ENCODE data around the gene STARD7.
A peak's percentile ranks its signal among the peaks of the same experiment; 100 is the strongest.

STARD7 gene

DNA sequence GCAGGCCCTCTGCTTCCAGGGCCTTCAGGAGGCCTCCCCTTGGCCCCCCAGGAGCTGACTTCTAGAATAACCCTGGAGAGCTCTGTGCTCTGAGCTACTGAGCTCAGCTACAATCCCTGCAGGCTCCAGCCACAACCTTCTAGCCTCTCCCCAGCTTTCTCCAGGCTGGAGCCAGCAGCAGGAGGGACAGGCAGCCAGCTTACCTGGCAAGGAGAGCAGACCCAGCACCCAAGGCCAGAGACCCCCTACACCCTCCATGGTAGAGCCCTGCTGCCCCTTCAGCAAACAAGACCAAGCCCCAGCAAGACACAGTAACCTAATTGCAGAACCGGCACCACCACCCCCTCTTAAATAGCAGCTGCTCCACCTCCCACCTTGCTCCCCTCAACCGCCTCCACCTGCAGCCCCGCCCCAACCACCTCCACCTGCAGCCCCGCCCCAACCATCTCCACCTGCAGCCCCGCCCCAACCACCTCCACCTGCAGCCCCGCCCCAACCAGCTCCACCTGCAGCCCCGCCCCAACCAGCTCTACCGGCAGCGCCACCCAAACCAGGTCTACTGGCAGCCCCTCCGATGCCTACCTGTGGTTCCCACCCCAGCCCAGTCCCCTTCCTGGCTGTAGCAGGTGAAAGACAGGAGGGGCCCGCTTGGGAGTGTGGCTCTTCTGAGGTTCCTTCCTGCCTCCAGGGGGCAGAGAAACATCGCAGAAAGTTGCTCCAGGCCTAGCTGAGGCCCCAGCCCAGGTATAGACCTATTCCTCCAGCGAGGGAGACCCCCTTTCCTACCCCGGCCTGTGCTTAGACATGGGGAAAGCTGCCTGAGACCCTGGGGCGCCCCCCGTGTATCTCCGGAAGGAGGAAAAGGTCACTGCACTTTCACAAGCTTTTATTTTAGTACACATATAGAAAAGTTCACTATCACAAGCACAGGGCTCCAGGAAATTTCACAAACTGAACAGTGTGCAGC is 70.2 kb downstream of the STARD7 start, which contains the start of gene ASTL:
Gene ASTL (minus strand): TSS at position 324 of the 967 bp plus-strand sequence. CDS start 66 bp downstream, at position 258.
- H3K27ac ChIP-seq, result peak within 1 kb of the TSS; percentile 21; the same call in 1 of the 2 replicates
- TF ChIP-seq, protein P1, sequence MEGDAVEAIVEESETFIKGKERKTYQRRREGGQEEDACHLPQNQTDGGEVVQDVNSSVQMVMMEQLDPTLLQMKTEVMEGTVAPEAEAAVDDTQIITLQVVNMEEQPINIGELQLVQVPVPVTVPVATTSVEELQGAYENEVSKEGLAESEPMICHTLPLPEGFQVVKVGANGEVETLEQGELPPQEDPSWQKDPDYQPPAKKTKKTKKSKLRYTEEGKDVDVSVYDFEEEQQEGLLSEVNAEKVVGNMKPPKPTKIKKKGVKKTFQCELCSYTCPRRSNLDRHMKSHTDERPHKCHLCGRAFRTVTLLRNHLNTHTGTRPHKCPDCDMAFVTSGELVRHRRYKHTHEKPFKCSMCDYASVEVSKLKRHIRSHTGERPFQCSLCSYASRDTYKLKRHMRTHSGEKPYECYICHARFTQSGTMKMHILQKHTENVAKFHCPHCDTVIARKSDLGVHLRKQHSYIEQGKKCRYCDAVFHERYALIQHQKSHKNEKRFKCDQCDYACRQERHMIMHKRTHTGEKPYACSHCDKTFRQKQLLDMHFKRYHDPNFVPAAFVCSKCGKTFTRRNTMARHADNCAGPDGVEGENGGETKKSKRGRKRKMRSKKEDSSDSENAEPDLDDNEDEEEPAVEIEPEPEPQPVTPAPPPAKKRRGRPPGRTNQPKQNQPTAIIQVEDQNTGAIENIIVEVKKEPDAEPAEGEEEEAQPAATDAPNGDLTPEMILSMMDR (conservative IDR thresholded peaks at IDR 0.05), result peak; percentile 60

DNA sequence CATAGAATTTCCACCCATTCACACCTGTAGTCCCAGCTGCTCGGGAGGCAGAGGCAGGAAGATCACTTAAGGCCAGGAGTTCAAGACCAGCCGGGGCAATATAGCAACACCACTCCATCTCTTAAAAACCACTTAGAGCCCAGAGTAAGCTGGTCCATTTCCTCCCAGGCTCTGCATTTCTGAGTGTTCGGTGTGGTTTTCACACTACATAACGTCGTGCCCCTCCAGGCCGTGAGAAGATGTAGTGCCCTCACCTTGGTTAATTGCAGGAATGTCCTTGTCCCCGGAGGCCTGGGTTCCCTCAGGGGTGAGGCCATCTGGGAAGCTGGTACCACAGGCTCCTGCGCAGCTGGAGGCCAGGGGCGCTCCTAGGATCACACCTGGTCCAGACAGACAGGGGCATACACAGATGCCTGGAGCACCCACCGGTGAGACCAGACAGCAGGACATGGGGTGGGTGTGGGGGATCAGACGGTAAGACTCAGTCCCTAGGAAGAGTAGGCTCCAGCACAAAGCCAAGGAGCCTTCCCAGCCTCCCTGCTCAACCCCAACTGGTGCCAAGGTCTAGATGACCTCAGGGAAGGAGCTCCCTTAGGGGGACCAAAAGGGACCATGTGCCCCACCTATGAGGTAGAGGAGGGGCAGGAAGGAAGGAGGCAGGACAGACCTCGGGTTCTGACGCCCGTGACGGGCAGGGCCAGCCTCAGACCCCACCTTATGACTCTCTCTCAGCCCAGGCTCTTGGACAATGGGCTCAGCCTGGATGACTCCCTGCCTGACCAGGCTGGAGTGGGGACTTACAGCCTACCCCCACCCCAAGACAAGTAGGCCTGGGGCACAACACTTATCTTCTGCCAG is 71.1 kb downstream of the STARD7 start:
- TF ChIP-seq, protein P1 (conservative IDR thresholded peaks at IDR 0.05), result no peak
- no peak overlapping the region for H3K27ac ChIP-seq

DNA sequence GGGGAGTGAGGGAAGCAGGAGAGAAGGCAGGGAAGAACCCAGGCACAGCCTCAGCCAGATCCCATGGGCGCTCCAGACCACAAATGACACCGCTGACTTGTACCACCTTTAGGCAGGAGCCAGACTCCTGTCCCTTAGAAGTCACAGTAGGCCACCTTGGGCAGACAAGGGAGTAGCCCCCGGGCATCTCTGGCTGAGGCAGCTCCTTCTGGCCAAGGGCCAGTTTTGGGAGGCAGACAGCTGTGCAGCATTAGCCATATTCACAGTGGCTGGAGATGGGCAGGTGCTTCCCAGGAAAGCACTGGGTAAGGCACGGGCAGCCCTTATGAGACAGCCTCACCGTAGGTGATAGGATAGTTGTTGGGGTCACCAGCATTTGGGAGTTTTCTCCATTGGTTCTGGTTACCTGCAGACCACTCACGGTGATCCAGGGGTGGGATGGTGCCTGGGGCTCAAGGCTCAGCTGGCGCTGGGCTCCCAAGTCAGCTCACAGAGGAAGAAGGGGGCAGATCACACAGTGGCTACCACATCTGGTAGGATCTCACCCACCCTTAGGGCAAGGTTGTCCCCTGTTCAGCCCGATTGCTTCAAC is 72.4 kb downstream of the STARD7 start:
- no peak overlapping the region for H3K27ac ChIP-seq
- TF ChIP-seq, protein P1 (conservative IDR thresholded peaks at IDR 0.05), result no peak

DNA sequence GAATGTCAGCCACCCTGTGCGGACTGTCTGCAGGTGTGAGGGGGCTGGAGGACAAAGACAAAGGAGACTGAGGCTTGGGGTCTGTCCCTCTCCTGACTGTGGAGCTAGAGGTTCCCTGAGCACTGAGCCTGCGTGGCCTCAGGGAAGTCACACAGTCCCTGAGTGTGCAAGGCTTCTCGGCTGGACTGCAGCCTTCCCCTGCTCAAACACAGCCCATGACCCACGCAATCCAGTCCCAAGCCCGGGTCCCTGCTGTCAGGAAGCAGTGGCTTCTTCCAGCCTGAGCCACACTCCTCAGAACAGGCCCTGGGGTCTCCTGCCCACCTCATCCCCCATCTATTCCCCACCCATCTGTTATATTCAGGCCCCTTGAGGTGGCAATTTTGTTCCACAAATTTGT is 73.0 kb downstream of the STARD7 start:
- TF ChIP-seq, protein P1 (conservative IDR thresholded peaks at IDR 0.05), result no peak
- H3K27ac ChIP-seq, result no peak overlapping the region

DNA sequence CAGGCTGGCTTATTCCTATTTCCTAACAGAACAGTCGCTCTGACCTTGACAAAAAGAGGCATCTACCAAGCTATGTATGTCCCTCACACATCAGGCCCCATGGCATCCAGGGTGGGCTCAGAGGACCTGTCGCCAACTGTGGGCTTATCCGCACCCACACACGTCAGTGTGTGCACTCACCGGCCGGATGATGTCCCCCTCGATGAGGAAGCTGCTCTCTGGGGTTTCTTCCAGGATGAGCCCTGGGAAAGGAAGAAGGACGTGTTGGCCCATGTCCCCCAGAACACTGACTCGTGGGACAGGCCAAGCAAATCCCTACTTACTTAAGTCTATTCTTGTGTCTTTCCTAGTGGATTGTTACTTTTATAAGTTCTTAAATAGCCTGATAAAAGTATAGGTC is 73.5 kb downstream of the STARD7 start:
- no peak overlapping the region for H3K27ac ChIP-seq
- TF ChIP-seq, protein P1 (conservative IDR thresholded peaks at IDR 0.05), result no peak
